ENCODE data around the gene PTPRB.

GRCh38 chr12:70639535-70639934 is 2.3 kb upstream of the PTPRB start:
- TF ChIP-seq CTCF (IDR thresholded peaks at IDR 0.05), result no peak
- no peak for TF ChIP-seq POLR2A (IDR thresholded peaks at IDR 0.05)
- TF ChIP-seq EP300 (IDR thresholded peaks at IDR 0.05), result no peak
